Spleen (tissue), 7 donors: ENCODE measurements around the gene NFATC1.
A peak's percentile ranks its signal among the peaks of the same experiment; 100 is the strongest.

Experiments used
- POLR2A ChIP-seq, 3 donors: fragments of 450-650 bp; IDR thresholded peaks; one replicate each; pipeline ENCODE4 v1.5.1; 2017; ENCODE audit warnings: antibody characterized with exemption in 3 of 3, mild to moderate bottlenecking in 1 of 3
- POLR2AphosphoS5 ChIP-seq, 3 donors: sonication (generic); formaldehyde crosslinking; IDR thresholded peaks; one replicate each; pipeline ENCODE4 v1.5.1; 2017; ENCODE audit warnings: antibody characterized with exemption in 3 of 3
- TF ChIP-seq, protein P1 (sequence below), 11 experiments: fragments of 200-600 bp in 7 of 11; fragments of 450-650 bp in 4 of 11; sonication (generic) in 4 of 11; IDR thresholded peaks in 8 of 11; conservative IDR thresholded peaks in 3 of 11; 1 replicate in 7 of 11; 2 replicates in 4 of 11; pipeline versions ENCODE4 v1.4.0 to v1.8.0; 2016 to 2021; ENCODE audit warnings: antibody characterized with exemption in 11 of 11, inconsistent platforms in 4 of 11, mild to moderate bottlenecking in 1 of 11
- donor health status: DM: no; HTN: no; CAD: no; lungs with moderate emphysema.
- donor health status: DM: no; HTN: no; CAD: no.
- donor health status: DM: no; HTN: no; CAD: no.

DNA sequence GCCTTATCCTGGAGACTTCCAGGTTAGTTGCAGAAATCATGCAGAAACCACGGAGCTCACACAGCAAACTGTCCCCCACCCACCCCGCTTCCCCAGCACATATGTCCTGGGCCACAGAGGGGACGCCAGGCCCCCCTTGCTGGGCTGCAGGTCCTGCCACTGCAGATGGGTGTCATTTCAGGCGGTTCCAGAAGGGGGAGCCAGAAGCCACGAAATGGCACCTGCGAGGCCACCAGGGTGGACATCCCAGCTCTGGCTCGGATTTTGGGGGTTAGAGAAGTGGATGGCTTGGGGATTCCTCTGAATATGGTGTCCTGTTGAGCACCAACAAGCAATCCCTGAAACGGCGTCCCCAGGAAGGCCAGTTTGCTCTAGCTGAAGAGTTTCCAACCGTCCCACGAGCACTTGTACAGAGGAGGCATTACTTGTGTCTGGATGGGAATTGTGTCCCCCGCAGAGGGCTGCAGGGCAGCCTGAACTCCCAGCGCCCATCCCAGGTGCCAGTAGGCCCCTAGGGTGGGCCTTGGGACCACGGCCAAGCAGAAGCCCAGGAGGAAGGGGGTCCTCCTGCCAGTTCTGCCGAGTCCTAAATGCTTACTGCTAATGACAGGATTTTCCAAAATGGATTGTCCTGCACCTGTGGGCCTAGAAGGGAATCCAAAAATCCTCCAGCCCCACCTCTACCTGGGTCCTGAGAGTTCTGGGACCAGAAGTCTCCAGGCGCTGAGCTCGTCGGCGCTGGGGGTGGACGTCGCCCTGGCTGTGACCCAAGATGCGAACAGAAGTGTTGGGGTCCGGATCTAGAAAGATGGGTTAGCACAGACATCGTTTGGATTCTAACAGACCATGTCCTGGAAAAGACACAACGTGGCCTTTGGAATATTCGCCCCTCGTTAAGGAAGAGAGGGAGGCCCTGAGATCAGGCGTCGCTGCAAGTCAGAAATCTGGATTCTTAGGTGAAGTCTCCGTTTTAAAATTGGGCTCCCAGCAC, 14.6 kb upstream of the NFATC1 start:
- TF ChIP-seq POLR2AphosphoS5 (IDR thresholded peaks at IDR 0.05) (peak; percentile 19 to 55 (median 50)), POLR2A (IDR thresholded peaks at IDR 0.05) (no peak)
- TF ChIP-seq, protein P1, sequence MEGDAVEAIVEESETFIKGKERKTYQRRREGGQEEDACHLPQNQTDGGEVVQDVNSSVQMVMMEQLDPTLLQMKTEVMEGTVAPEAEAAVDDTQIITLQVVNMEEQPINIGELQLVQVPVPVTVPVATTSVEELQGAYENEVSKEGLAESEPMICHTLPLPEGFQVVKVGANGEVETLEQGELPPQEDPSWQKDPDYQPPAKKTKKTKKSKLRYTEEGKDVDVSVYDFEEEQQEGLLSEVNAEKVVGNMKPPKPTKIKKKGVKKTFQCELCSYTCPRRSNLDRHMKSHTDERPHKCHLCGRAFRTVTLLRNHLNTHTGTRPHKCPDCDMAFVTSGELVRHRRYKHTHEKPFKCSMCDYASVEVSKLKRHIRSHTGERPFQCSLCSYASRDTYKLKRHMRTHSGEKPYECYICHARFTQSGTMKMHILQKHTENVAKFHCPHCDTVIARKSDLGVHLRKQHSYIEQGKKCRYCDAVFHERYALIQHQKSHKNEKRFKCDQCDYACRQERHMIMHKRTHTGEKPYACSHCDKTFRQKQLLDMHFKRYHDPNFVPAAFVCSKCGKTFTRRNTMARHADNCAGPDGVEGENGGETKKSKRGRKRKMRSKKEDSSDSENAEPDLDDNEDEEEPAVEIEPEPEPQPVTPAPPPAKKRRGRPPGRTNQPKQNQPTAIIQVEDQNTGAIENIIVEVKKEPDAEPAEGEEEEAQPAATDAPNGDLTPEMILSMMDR (IDR thresholded peaks at IDR 0.05 in 8 of 11, conservative IDR thresholded peaks at IDR 0.05 in 3 of 11), result peak; percentile 74 to 93 (median 82)
